SW 1271 (cell line): ENCODE measurements around the gene TSPEAR.
"Not testable (repeated sequence)": the region's sequence is repeated elsewhere in the genome, so short reads cannot be mapped to it uniquely, and the experiment has no call there.

Experiments used
- DNase-seq, 2 experiments: peaks; one replicate each; lab custom pipeline; 2025; lab: John Stamatoyannopoulos, UW

TSPEAR gene

GRCh38 chr21:44684077-44684476, 27.3 kb downstream of the TSPEAR start:
- DNase-seq: no peak

GRCh38 chr21:44682580-44683151, 28.7 kb downstream of the TSPEAR start:
- DNase-seq: no peak

GRCh38 chr21:44681861-44682579, 29.4 kb downstream of the TSPEAR start, which contains the start of gene KRTAP12-1:
KRTAP12-1 (minus strand) TSS chr21:44682163; CDS start chr21:44682123, 40 bp downstream.
- no peak for DNase-seq

GRCh38 chr21:44681152-44681551, 30.2 kb downstream of the TSPEAR start:
- no peak for DNase-seq

GRCh38 chr21:44677881-44678280, 33.5 kb downstream of the TSPEAR start:
- DNase-seq: no peak

GRCh38 chr21:44671911-44672310, 39.5 kb downstream of the TSPEAR start:
- DNase-seq: no peak

- DNase-seq: no peak
Observed at GRCh38 chr21:44670642-44671432, 40.5 kb downstream of the TSPEAR start.

GRCh38 chr21:44667612-44668011, 43.8 kb downstream of the TSPEAR start:
- DNase-seq: no peak

- no peak for DNase-seq
Observed at GRCh38 chr21:44666401-44667320, 44.7 kb downstream of the TSPEAR start, which contains the start of gene KRTAP12-2. KRTAP12-2 (minus strand) TSS chr21:44666927; CDS start chr21:44666886, 41 bp downstream.

GRCh38 chr21:44664691-44665090, 46.7 kb downstream of the TSPEAR start:
- no peak for DNase-seq

GRCh38 chr21:44661567-44661966, 49.8 kb downstream of the TSPEAR start:
- not testable (repeated sequence) for DNase-seq

- no peak for DNase-seq
Observed at GRCh38 chr21:44658913-44659595, 52.3 kb downstream of the TSPEAR start.

- no peak for DNase-seq
Observed at GRCh38 chr21:44658541-44658910, 52.8 kb downstream of the TSPEAR start.

GRCh38 chr21:44657635-44658540, 53.5 kb downstream of the TSPEAR start, which contains the start of gene KRTAP12-3:
KRTAP12-3 (plus strand) TSS chr21:44657932; CDS start chr21:44657980, 48 bp downstream.
- no peak for DNase-seq

- no peak for DNase-seq
Observed at GRCh38 chr21:44656868-44657267, 54.5 kb downstream of the TSPEAR start.

- DNase-seq: no peak
Observed at GRCh38 chr21:44654576-44655175, 56.7 kb downstream of the TSPEAR start, which contains the start of gene KRTAP12-4. KRTAP12-4 (minus strand) TSS chr21:44654659; CDS start chr21:44654614, 45 bp downstream.

- DNase-seq: no peak
Observed at GRCh38 chr21:44653656-44654575, 57.5 kb downstream of the TSPEAR start.

GRCh38 chr21:44653123-44653522, 58.2 kb downstream of the TSPEAR start:
- no peak for DNase-seq
